ENCODE measurements around the gene ARF4. TPM values are rescaled to one million over a fixed set of nuclear protein-coding genes. Genes with fewer than 3 reads are reported as not detected.

ARF4 gene
- total RNA-seq, 2 experiments from 2014 or later = 64.9 to 68.9 TPM

DNA sequence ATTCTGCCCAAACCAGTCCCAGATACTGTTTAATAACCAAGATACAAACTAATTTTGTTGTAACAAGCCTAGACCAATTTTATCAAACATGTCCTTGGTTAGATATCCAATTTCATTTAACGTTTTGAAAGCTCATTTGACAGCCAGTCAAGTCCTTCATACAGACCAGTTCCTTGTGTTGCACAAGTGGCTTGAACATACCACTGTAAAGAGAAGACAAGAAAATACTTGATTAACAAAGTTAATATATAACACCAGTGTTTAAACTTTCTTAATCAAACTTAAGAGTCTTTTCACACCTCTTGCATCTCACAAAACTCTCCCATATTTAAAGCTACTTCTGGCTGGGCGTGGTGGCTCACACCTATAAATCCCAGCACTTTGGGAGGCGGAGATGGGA, 25.0 kb downstream of the ARF4 start:
- Mint-ChIP-seq H3K9me3 (no peaks in the 10 kb centered on the region), H3K27ac (no peak overlapping the region), H3K4me3 (no peak overlapping the region), H3K4me1 (peaks cover 10% of the 10 kb centered on the region), H3K36me3 (ENCODE audit: low read depth) (peaks cover 61% of the 10 kb centered on the region), H3K27me3 (no peaks in the 10 kb centered on the region)
- POLR2A ChIA-PET = interaction anchor here (3.5 kb wide), 1 partner anchor 15 kb away, joined by 20 read pairs; the partner anchor contains the start of gene PDE12
- no peak for DNase-seq
- CTCF ChIA-PET = interaction anchor here (0.5 to 1.0 kb wide), 3 partner anchors 12 to 102 kb away, joined by 3 read pairs; no protein-coding TSS in a partner anchor

GRCh38 chr3:57570878-57571277, 26.3 kb downstream of the ARF4 start:
- ChIA-PET CTCF (interaction anchor here (0.5 to 0.6 kb wide), 2 partner anchors 25 to 813 kb away, joined by 3 to 4 read pairs; no protein-coding TSS in a partner anchor), POLR2A (interaction anchor here (1.1 to 3.5 kb wide), 2 partner anchors 14 to 27 kb away, joined by 3 to 20 read pairs; partner anchors contain the start of genes ARF4 and PDE12)
- peaks cover 2% of the 10 kb centered on the region for H3K4me1 Mint-ChIP-seq
- no peaks in the 10 kb centered on the region for H3K9me3 Mint-ChIP-seq
- H3K27me3 Mint-ChIP-seq = no peaks in the 10 kb centered on the region
- H3K36me3 Mint-ChIP-seq (ENCODE audit: low read depth) = peaks cover 56% of the 10 kb centered on the region
- H3K4me3 Mint-ChIP-seq = no peak overlapping the region
- H3K27ac Mint-ChIP-seq = no peak overlapping the region
- DNase-seq = no peak

GRCh38 chr3:57569859-57570450, 27.2 kb downstream of the ARF4 start:
- ChIA-PET CTCF (interaction anchor here (0.6 kb wide), 1 partner anchor 26 kb away, joined by 4 read pairs; no protein-coding TSS in a partner anchor), POLR2A (interaction anchor here (1.1 to 4.4 kb wide), 3 partner anchors 13 to 28 kb away, joined by 3 to 30 read pairs (median 20); partner anchors contain the start of genes ARF4 and PDE12)
- DNase-seq = no peak
- Mint-ChIP-seq H3K27ac (no peak overlapping the region), H3K36me3 (ENCODE audit: low read depth) (peaks cover 53% of the 10 kb centered on the region), H3K9me3 (no peaks in the 10 kb centered on the region), H3K27me3 (no peaks in the 10 kb centered on the region), H3K4me1 (peaks cover 2% of the 10 kb centered on the region), H3K4me3 (no peak overlapping the region)

DNA sequence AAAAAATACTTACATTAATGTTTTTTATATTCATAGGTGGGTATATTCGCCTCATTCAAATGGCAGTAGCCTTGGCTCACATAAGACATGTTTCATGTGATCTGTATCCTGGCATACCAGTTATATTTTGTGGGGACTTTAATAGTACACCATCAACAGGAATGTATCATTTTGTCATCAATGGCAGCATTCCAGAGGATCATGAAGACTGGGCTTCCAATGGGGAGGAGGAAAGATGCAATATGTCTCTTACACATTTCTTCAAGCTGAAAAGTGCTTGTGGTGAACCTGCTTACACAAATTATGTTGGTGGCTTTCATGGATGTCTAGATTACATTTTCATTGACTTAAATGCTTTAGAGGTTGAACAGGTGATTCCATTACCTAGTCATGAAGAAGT, 37.6 kb downstream of the ARF4 start:
- Mint-ChIP-seq H3K36me3 (ENCODE audit: low read depth) (peaks cover 51% of the 10 kb centered on the region), H3K9me3 (no peaks in the 10 kb centered on the region), H3K4me3 (no peak overlapping the region), H3K27ac (peak overlapping the region; percentile 47), H3K27me3 (no peaks in the 10 kb centered on the region), H3K4me1 (peaks cover 46% of the 10 kb centered on the region)
- POLR2A ChIA-PET = interaction anchor here (7.6 kb wide), 1 partner anchor 37 kb away, joined by 173 read pairs; the partner anchor contains the start of gene ARF4
- DNase-seq = no peak
- CTCF ChIA-PET = no interaction called here

GRCh38 chr3:57557085-57557537, 40.0 kb downstream of the ARF4 start:
- Mint-ChIP-seq H3K4me1 (peaks cover 44% of the 10 kb centered on the region), H3K36me3 (ENCODE audit: low read depth) (peaks cover 40% of the 10 kb centered on the region), H3K27me3 (no peaks in the 10 kb centered on the region), H3K27ac (peak overlapping the region; percentile 93), H3K4me3 (peak overlapping the region; percentile 97), H3K9me3 (no peaks in the 10 kb centered on the region)
- ChIA-PET CTCF (interaction anchor here (2.5 to 2.7 kb wide), 2 partner anchors 40 to 160 kb away, joined by 10 read pairs; partner anchors contain the start of gene ARF4), POLR2A (interaction anchor here (0.7 to 7.6 kb wide), 23 partner anchors 10 to 466 kb away, joined by 3 to 173 read pairs (median 5); partner anchors contain the start of genes ARF4, DENND6A and SLMAP)
- peak; percentile 62 for DNase-seq

DNA sequence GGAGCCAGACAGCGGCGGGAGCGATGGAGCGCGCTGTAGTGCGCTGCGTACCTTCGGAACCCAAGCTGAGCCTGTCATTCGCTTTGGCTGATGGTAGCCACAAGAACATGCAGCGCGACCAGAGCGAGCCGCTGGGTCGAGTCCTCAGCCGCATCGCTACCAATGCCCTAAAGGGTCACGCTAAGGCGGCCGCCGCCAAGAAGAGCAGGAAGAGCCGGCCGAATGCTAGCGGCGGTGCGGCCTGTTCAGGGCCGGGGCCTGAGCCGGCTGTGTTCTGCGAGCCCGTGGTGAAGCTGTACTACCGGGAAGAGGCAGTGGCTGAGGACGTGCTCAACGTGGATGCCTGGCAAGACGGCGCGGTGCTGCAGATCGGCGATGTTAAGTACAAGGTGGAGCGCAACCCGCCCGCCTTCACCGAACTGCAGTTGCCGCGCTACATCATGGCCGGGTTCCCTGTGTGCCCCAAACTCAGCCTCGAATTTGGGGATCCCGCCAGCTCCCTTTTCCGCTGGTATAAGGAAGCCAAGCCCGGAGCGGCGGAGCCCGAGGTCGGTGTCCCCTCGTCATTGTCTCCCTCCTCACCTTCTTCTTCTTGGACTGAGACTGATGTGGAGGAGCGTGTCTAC, 40.6 kb downstream of the ARF4 start:
- CTCF ChIA-PET = interaction anchor here (0.9 to 2.7 kb wide), 4 partner anchors 40 to 300 kb away, joined by 3 to 10 read pairs (median 8); partner anchors contain the start of gene ARF4
- peak; percentile 42 for DNase-seq
- Mint-ChIP-seq H3K4me1 (peaks cover 42% of the 10 kb centered on the region), H3K36me3 (ENCODE audit: low read depth) (peaks cover 38% of the 10 kb centered on the region), H3K27ac (peak overlapping the region; percentile 93), H3K9me3 (no peaks in the 10 kb centered on the region), H3K27me3 (no peaks in the 10 kb centered on the region), H3K4me3 (peak overlapping the region; percentile 97)
- POLR2A ChIA-PET = interaction anchor here (0.7 to 7.6 kb wide), 31 partner anchors 11 to 915 kb away, joined by 3 to 173 read pairs (median 4); partner anchors contain the start of genes APPL1, ARF4, DENND6A and PDHB

- peaks cover 37% of the 10 kb centered on the region for H3K4me1 Mint-ChIP-seq
- H3K4me3 Mint-ChIP-seq = peak within 1 kb of the TSS; percentile 97
- POLR2A ChIA-PET = interaction anchor here (0.7 to 7.6 kb wide), 30 partner anchors 12 to 915 kb away, joined by 3 to 173 read pairs (median 4); partner anchors contain the start of genes APPL1, ARF4, DENND6A and PDHB
- DNase-seq = peak; percentile 86
- CTCF ChIA-PET = interaction anchor here (0.6 to 2.7 kb wide), 5 partner anchors 41 to 301 kb away, joined by 3 to 10 read pairs (median 5); partner anchors contain the start of gene ARF4
- peak within 1 kb of the TSS; percentile 93 for H3K27ac Mint-ChIP-seq
- peaks cover 34% of the 10 kb centered on the region for H3K36me3 Mint-ChIP-seq (ENCODE audit: low read depth)
- H3K9me3 Mint-ChIP-seq = no peaks in the 10 kb centered on the region
- no peaks in the 10 kb centered on the region for H3K27me3 Mint-ChIP-seq
These were observed 41.2 kb downstream of the ARF4 start, which contains the start of gene PDE12 for GRCh38 chr3:57555738-57556458. TSS of gene PDE12 (plus strand) at chr3:57556274. CDS start at chr3:57556380, 106 bp downstream.

- CTCF ChIA-PET = interaction anchor here (2.5 kb wide), 1 partner anchor 42 kb away, joined by 10 read pairs; the partner anchor contains the start of gene ARF4
- H3K9me3 Mint-ChIP-seq = no peaks in the 10 kb centered on the region
- no peaks in the 10 kb centered on the region for H3K27me3 Mint-ChIP-seq
- H3K4me1 Mint-ChIP-seq = peaks cover 31% of the 10 kb centered on the region
- POLR2A ChIA-PET = interaction anchor here (1.2 to 7.6 kb wide), 18 partner anchors 12 to 879 kb away, joined by 3 to 173 read pairs (median 8); partner anchors contain the start of genes APPL1, ARF4, DENND6A and PDHB
- H3K27ac Mint-ChIP-seq = peak overlapping the region; percentile 93
- H3K4me3 Mint-ChIP-seq = peak overlapping the region; percentile 97
- no peak for DNase-seq
- peaks cover 29% of the 10 kb centered on the region for H3K36me3 Mint-ChIP-seq (ENCODE audit: low read depth)
These were observed 41.8 kb downstream of the ARF4 start for GRCh38 chr3:57555306-57555705.

DNA sequence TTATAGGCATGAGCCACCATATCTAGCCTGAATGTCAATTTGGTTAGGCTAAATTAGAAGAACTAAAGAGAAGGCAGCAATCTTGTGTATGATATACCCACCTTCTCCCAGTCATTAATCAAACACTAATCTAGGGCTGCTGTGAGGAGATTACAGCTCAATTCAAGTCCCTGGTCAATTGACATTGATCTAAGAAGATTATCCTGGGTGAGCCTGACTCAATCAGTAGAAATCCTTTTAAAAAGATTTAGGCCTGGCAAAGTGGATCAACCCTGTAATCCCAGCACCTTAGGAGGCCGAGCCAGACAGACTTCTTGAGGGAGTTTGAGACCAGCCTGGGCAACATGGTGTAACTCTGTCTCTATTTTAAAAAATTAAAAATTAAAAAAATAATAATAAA, 50.5 kb downstream of the ARF4 start:
- H3K27me3 Mint-ChIP-seq = no peaks in the 10 kb centered on the region
- CTCF ChIA-PET = no interaction called here
- no peak overlapping the region for H3K4me3 Mint-ChIP-seq
- no peak overlapping the region for H3K27ac Mint-ChIP-seq
- H3K36me3 Mint-ChIP-seq (ENCODE audit: low read depth) = no peaks in the 10 kb centered on the region
- POLR2A ChIA-PET = no interaction called here
- DNase-seq = no peak
- peaks cover 3% of the 10 kb centered on the region for H3K4me1 Mint-ChIP-seq
- no peaks in the 10 kb centered on the region for H3K9me3 Mint-ChIP-seq

DNA sequence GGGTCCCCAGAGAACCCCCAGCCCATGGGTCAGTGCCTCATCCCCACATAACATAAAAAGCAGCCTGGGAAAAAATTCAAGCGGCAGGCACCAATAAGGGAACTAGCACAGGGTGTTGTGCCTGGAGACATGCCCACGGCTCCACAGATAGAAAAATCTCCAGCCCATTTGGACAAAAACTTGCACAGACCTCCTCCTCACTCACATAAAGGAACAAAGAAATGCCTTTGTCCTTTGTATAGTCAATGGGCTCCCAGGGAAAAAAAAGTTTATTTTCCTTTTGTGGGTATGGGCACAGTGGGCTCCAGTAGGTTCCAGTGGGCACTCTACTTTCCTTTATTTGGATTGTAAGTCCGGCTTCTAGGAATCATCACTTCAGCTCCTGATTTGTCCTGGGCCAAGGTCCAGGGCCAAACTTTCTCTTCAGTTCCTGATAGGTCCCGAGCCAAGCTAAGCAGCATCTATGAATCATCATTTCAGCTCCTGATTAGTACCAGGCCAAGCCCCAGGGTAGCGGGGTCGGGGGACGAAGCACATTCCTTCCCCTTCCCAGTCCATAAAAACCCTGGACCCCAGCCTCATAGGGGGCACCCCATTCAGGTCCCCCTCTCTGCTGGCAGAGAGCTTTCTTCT, 51.4 kb downstream of the ARF4 start:
- no peak for DNase-seq
- Mint-ChIP-seq H3K36me3 (ENCODE audit: low read depth) (no peaks in the 10 kb centered on the region), H3K4me3 (no peak overlapping the region), H3K27me3 (no peaks in the 10 kb centered on the region), H3K4me1 (peaks cover 3% of the 10 kb centered on the region), H3K27ac (no peak overlapping the region), H3K9me3 (no peaks in the 10 kb centered on the region)
- ChIA-PET CTCF (no interaction called here), POLR2A (no interaction called here)

DNA sequence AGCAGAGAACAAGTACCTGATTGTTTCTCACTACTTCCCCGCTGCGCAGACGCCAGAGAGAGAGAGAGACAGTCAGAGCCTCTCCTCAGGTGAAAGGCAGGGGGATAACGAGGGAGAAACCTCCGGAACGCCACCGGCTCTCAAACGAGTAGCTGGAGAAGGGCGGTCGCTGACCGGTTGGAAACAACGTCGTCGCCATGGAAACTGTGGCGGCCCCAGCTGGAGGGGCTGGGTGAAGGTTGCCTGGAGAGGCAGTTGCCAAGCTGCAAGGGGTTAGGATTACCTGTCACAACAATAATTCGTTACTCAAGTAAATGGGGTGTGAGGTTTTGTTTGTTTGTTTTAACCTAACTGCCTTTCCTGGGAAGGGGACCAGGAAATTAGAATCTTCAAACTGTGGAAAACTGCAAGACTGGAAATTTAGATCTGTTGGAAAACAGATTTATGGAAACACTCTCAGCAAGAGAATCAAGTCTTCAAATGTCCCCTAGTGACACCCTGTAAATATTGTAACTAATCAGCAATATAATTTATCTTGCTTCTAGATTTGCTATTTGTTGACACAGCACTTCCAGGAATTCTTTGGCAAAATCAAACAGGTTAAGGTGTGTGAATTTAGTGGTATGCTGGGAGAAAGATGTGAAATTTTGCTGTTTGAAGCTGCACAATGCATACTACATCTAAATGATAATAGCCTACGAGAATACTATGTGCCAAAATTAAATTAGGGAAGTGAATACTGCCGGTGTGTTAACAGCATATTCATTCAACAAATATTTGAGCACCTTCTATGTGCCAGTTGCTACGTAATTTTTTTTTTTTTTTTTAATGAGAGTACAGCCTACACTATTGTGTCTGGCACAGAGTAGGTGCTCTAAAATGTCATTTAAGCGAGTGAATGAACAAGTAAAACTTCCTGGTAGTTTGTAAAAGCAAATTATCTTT, 52.7 kb downstream of the ARF4 start, which contains the start of gene DNAH12:
Gene DNAH12 (minus strand): TSS at position 164 of the 945 bp plus-strand sequence. CDS start 1,474 bp downstream, outside the sequence.
- H3K4me1 Mint-ChIP-seq = peaks cover 3% of the 10 kb centered on the region
- H3K4me3 Mint-ChIP-seq = no peak within 1 kb of the TSS
- ChIA-PET POLR2A (no interaction called here), CTCF (no interaction called here)
- DNase-seq = no peak
- H3K9me3 Mint-ChIP-seq = no peaks in the 10 kb centered on the region
- no peaks in the 10 kb centered on the region for H3K36me3 Mint-ChIP-seq (ENCODE audit: low read depth)
- H3K27ac Mint-ChIP-seq = no peak within 1 kb of the TSS
- no peaks in the 10 kb centered on the region for H3K27me3 Mint-ChIP-seq

Measured in activated CD4-positive, alpha-beta memory T cell treated with anti-CD3 and anti-CD28 coated beads, Interleukin-2, amount 10 ng/mL, durations not matched to agents 7 days and 5 days (primary cell).